ENCODE data around the gene CARMIL1.

- no peak for TF ChIP-seq POLR2A (IDR thresholded peaks at IDR 0.05)
- TF ChIP-seq CTCF (IDR thresholded peaks at IDR 0.05) = no peak
Measured at GRCh38 chr6:25351485-25351884, 72.3 kb downstream of the CARMIL1 start.
